Measurements from ENCODE around the gene KIF14. TPM values are rescaled to one million over a fixed set of nuclear protein-coding genes. Genes with fewer than 3 reads are reported as not detected.

The KIF14 gene
- total and polyA plus RNA-seq, 2 donors (not counting 1 experiment from before 2014, with no cell fraction given) = 2.2 to 4.0 TPM

- no peak overlapping the region for H2AFZ ChIP-seq (ENCODE audit: low read length)
- H3K9ac ChIP-seq (ENCODE audit: insufficient read depth, low read length) = no peak overlapping the region
- TF ChIP-seq, protein P1, sequence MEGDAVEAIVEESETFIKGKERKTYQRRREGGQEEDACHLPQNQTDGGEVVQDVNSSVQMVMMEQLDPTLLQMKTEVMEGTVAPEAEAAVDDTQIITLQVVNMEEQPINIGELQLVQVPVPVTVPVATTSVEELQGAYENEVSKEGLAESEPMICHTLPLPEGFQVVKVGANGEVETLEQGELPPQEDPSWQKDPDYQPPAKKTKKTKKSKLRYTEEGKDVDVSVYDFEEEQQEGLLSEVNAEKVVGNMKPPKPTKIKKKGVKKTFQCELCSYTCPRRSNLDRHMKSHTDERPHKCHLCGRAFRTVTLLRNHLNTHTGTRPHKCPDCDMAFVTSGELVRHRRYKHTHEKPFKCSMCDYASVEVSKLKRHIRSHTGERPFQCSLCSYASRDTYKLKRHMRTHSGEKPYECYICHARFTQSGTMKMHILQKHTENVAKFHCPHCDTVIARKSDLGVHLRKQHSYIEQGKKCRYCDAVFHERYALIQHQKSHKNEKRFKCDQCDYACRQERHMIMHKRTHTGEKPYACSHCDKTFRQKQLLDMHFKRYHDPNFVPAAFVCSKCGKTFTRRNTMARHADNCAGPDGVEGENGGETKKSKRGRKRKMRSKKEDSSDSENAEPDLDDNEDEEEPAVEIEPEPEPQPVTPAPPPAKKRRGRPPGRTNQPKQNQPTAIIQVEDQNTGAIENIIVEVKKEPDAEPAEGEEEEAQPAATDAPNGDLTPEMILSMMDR (conservative IDR thresholded peaks at IDR 0.05 in 1 of 2, IDR thresholded peaks at IDR 0.05 in 1 of 2; ENCODE audit: low read depth in 1 of 2, low read length in 2 of 2) = no peak
- TF ChIP-seq EZH2 (IDR thresholded peaks at IDR 0.05; ENCODE audit: low read length, missing control alignments) = no peak
- no peak for DNase-seq (ENCODE audit: low read depth in 2 of 2)
- no peaks in the 10 kb centered on the region for H3K9me3 ChIP-seq (ENCODE audit: control insufficient read depth, insufficient read depth, low read depth, low read length)
- no peaks in the 10 kb centered on the region for H3K27me3 ChIP-seq (ENCODE audit: control insufficient read depth, insufficient read depth, low read length)
- peaks cover 7% of the 10 kb centered on the region for H3K36me3 ChIP-seq (ENCODE audit: control insufficient read depth, insufficient read depth, low read length)
- no peaks in the 10 kb centered on the region for H3K4me1 ChIP-seq (ENCODE audit: control insufficient read depth, extremely low read depth, insufficient read depth, low read length)
- no peak overlapping the region for H3K4me2 ChIP-seq (ENCODE audit: extremely low read depth, insufficient read depth, low read length)
- H3K27ac ChIP-seq (ENCODE audit: insufficient read depth, low read length) = no peak overlapping the region
- H3K79me2 ChIP-seq (ENCODE audit: control insufficient read depth, insufficient read depth, low read length) = no peaks in the 10 kb centered on the region
- H4K20me1 ChIP-seq (ENCODE audit: control insufficient read depth, extremely low read depth, insufficient read depth, low read length) = no peaks in the 10 kb centered on the region
- no peak overlapping the region for H3K4me3 ChIP-seq (replicated peaks in 1 of 4; ENCODE audit: control extremely low read depth in 1 of 4, insufficient read depth in 1 of 4, low read depth in 3 of 4, low read length in 4 of 4)
Measured at GRCh38 chr1:200660719-200661118, 40.2 kb upstream of the KIF14 start.

GRCh38 chr1:200659269-200659668 lies 38.7 kb upstream of the KIF14 start:
- Histone ChIP-seq H3K27ac (ENCODE audit: insufficient read depth, low read length) (no peak overlapping the region), H3K9me3 (ENCODE audit: control insufficient read depth, insufficient read depth, low read depth, low read length) (no peaks in the 10 kb centered on the region), H3K4me1 (ENCODE audit: control insufficient read depth, extremely low read depth, insufficient read depth, low read length) (no peaks in the 10 kb centered on the region), H3K4me2 (ENCODE audit: extremely low read depth, insufficient read depth, low read length) (no peak overlapping the region), H3K4me3 (replicated peaks in 1 of 4; ENCODE audit: control extremely low read depth in 1 of 4, insufficient read depth in 1 of 4, low read depth in 3 of 4, low read length in 4 of 4) (no peak overlapping the region), H4K20me1 (ENCODE audit: control insufficient read depth, extremely low read depth, insufficient read depth, low read length) (no peaks in the 10 kb centered on the region), H3K27me3 (ENCODE audit: control insufficient read depth, insufficient read depth, low read length) (no peaks in the 10 kb centered on the region), H3K9ac (ENCODE audit: insufficient read depth, low read length) (no peak overlapping the region), H3K36me3 (ENCODE audit: control insufficient read depth, insufficient read depth, low read length) (peaks cover 7% of the 10 kb centered on the region), H2AFZ (ENCODE audit: low read length) (no peak overlapping the region), H3K79me2 (ENCODE audit: control insufficient read depth, insufficient read depth, low read length) (no peaks in the 10 kb centered on the region)
- TF ChIP-seq, protein P1 (conservative IDR thresholded peaks at IDR 0.05 in 1 of 2, IDR thresholded peaks at IDR 0.05 in 1 of 2; ENCODE audit: low read depth in 1 of 2, low read length in 2 of 2) = no peak
- no peak for TF ChIP-seq EZH2 (IDR thresholded peaks at IDR 0.05; ENCODE audit: low read length, missing control alignments)
- peak in 1 of 2 donors; percentile 76 for DNase-seq (ENCODE audit: low read depth in 2 of 2)

DNA sequence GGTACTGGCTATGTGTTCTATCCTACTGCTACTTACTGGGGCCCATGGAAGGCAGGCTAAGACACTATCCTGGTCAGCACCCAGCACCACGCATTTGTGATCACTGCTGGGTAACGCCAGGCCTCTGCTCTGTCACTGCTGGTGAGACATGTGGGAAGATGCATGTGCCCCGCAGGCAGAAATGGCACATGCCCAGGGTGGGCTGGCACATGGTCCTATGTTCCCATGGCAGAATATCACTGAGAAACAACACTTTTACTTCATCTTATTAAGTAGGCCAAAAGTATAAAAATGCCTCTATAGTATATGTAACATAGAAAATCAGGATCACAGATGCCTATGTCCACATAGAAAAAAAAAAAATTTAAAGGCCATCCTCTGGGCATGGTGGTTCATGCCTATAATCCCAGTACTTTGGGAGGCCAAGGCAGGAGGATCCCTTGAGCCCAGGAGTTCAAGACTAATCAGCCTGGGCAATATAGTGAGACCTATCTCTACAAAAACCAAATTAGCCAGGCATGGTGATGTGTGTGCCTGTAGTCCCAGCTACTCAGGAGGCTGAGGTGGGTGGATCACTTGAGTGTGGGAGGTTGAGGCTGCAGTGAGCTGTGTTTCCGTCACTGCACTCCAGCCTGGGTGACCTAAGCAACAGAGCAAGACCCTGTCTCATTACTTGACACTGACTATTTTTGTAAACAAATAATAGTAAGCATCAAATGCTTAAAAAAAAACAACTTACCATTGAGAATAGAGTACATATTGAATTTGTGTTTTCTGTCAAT lies 37.7 kb upstream of the KIF14 start:
- no peak overlapping the region for H2AFZ ChIP-seq (ENCODE audit: low read length)
- no peaks in the 10 kb centered on the region for H3K4me1 ChIP-seq (ENCODE audit: control insufficient read depth, extremely low read depth, insufficient read depth, low read length)
- H3K9ac ChIP-seq (ENCODE audit: insufficient read depth, low read length) = no peak overlapping the region
- TF ChIP-seq, protein P1 (conservative IDR thresholded peaks at IDR 0.05 in 1 of 2, IDR thresholded peaks at IDR 0.05 in 1 of 2; ENCODE audit: low read depth in 1 of 2, low read length in 2 of 2) = no peak
- no peak for TF ChIP-seq EZH2 (IDR thresholded peaks at IDR 0.05; ENCODE audit: low read length, missing control alignments)
- no peaks in the 10 kb centered on the region for H3K79me2 ChIP-seq (ENCODE audit: control insufficient read depth, insufficient read depth, low read length)
- H3K4me3 ChIP-seq (replicated peaks in 1 of 4; ENCODE audit: control extremely low read depth in 1 of 4, insufficient read depth in 1 of 4, low read depth in 3 of 4, low read length in 4 of 4) = no peak overlapping the region
- H3K27ac ChIP-seq (ENCODE audit: insufficient read depth, low read length) = no peak overlapping the region
- H3K4me2 ChIP-seq (ENCODE audit: extremely low read depth, insufficient read depth, low read length) = no peak overlapping the region
- no peaks in the 10 kb centered on the region for H3K27me3 ChIP-seq (ENCODE audit: control insufficient read depth, insufficient read depth, low read length)
- no peaks in the 10 kb centered on the region for H4K20me1 ChIP-seq (ENCODE audit: control insufficient read depth, extremely low read depth, insufficient read depth, low read length)
- no peaks in the 10 kb centered on the region for H3K9me3 ChIP-seq (ENCODE audit: control insufficient read depth, insufficient read depth, low read depth, low read length)
- DNase-seq (ENCODE audit: low read depth in 2 of 2) = no peak
- peaks cover 5% of the 10 kb centered on the region for H3K36me3 ChIP-seq (ENCODE audit: control insufficient read depth, insufficient read depth, low read length)
